HG03060 (cell line): ENCODE data around the gene TMEM248.
"Not testable (repeated sequence)": the region's sequence is repeated elsewhere in the genome, so short reads cannot be mapped to it uniquely, and the experiment has no call there.

Experiments
- ATAC-seq: cut with Tn5 transposase; IDR thresholded peaks from one replicate; pipeline ENCODE4 v1.9.1; 2021; ENCODE audit warnings: low read depth, moderate number of reproducible peaks; ENCODE audit not compliant: unreplicated experiment

Gene TMEM248

DNA sequence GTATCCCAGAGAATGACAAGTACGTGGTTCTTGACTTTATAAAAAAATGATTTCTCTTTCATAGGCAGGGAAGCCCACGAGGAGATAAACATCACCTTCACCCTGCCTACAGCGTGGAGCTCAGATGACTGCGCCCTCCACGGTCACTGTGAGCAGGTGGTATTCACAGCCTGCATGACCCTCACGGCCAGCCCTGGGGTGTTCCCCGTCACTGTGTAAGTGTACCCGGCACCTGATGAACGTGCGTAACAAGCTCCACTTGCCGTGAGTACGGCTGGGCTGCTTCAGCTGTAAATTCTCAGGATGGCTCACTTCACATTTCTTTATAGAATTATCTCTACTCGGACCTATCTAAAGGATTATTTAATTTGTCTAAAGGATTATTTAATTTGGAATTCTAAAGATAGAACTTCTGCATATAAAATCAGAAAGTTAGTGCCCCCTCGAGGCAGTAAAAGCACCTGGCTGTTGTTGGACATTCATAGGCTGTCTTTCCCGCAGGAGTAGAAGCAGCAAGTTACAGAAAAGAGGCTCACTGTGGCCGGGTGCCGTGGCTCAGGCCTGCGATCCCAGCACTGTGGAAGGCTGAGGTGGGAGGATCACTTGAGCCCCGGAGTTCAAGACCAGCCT is 27.6 kb downstream of the TMEM248 start:
- ATAC-seq = no peak

DNA sequence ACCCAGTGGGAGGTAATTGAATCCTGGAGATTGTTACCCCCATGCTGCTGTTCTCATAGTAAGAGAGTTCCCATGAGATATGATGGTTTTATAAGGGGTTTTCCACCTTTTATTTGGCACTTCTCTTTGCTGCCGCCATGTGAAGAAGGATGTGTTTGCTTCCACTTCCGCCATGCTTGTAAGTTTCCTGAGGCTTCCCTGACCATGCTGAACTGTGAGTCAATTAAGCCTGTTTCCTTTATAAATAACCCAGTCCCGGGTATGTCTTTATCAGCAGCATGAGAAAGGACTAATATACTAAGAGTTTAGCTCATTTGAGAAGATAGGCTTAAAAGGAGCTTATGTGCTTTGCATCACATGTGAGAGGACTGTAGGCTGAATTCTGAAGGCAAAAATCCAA is 29.3 kb downstream of the TMEM248 start:
- ATAC-seq = no peak

- ATAC-seq = no peak
These were observed 29.7 kb downstream of the TMEM248 start for GRCh38 chr7:66950763-66951162.

DNA sequence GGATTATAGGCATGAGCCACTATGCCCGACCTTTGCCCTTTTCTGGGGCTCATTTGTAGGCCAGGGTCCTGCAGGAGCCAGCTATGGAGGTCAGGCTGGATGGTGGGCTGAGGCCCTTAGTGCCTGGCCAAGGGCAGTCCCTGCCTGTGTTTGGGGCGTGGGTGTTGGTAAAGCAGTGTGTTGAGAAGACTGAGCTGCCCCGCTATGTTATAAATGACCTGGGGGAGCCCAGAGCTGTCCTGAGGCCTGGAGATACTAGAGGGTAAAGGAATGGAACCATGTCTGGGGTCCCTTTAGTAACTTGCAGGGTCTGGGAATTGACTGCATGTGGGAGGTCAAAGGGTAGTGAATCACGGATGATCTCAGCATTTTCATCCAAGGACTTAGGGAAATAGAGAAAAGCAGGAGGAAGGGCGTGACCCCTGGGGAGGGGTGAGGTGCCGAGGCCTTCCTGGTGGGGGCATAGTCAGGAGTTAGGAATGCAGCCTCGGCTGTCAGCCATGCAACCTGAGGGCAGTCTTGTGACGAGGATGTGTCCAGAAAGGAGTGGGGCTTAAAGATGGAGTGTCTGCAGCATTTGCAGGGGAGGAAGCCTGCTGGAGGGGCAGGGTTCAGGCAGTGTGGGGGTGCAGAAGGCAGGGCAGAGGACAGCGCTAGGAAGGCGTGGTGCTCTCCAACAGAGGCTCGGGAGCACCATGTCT is 31.5 kb downstream of the TMEM248 start:
- ATAC-seq = no peak

GRCh38 chr7:66953044-66953427 is 32.0 kb downstream of the TMEM248 start:
- no peak for ATAC-seq

- no peak for ATAC-seq
These were observed 36.7 kb downstream of the TMEM248 start for GRCh38 chr7:66957595-66958290.

DNA sequence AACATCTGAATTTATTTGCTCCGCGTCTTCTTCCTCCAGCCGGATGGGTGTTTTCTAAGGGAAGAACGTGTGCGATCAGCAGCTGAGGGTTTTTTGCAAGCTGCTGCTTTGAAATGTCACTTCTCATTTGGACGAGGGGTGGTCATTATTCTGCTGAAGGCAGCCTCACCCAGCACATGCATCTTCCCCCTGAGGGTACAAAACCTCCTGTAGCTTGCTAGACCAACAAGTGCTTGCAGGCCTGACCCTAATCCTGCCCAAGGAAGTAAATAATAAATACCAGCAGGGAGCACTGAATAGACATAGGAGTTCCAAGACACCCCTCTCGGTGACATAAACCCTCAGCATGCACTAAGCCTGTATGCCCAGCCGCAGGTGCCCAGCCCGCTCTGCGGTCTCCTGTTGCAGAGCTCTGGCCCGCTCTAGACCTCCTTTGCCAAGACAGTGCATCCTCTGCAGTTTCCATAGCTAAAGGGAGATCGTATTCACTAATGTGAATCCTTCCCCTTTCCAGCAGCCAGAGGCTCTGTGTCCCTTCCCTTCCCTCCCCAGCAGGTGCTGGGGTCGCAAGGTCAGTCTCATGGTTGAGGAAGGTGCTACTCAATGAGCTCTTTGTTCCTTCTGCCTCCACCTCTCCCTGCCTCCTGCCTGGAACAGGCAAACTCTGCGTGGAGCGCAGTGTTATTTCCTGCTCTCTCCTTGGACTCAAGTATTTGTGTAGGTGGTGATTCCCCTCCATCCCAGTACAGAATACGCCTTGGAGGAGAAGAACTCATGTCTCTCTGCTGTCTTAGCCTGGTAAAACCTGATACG is 37.7 kb downstream of the TMEM248 start:
- ATAC-seq = no peak

DNA sequence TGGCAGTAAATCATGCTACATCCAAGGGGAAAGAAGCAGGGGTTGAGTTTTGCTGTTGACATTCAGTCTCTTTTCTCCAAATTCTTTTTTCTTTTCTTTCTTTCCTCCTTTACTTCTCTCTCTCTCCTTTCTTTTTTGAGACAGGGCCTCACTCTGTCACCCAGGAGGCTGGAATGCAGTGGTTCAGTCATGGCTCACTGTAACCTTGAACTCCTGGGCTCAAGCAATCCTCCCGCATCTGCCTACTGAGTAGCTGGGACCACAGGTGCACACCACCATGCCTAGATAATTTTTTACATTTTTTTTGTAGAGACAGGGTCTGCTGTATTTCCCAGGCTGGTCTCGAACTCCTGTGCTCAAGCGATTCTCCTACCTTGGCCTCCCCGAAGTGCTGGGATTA is 39.2 kb downstream of the TMEM248 start:
- ATAC-seq = no peak

GRCh38 chr7:66961096-66961495 is 40.1 kb downstream of the TMEM248 start:
- ATAC-seq = no peak

DNA sequence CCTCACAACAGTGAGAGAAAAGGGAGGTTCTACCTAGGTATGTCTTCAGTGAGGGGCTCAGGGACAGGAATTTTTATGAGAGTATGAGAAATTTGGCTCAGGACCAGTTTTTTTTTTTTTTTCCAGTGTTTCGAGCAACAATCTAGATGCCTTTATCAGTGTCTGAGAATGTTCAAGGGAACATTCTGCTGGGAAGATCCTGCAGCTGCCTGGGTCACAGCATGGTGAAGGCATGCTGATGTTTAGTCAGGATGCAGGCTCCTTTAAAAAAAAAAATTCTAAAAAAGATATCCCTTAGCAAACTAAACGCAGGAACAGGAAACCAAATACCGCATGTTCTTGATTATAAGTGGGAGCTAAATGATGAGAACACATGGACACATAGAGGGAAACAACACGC is 43.4 kb downstream of the TMEM248 start:
- ATAC-seq = no peak

DNA sequence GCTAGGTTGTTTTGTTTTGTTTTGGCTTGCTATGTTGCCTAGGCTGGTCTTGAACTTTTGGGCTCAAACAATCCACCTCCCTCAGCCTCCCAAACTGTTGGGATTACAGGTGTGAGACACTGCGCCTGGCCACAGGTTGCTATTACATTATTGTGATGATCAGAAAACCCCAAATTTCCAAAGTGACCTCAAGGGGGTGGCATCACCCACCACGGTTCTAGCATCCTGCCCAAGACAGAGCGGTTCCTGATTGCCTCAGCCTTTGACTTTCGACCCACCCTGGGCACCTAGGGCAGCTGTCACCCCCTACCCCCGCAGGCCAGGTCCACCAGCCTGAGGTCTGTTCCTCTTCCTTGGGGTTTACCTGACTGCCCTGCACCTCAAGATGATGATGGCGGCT is 46.0 kb downstream of the TMEM248 start:
- no peak for ATAC-seq

- ATAC-seq = not testable (repeated sequence)
These were observed 48.0 kb downstream of the TMEM248 start for GRCh38 chr7:66969001-66969400.

- no peak for ATAC-seq
These were observed 49.3 kb downstream of the TMEM248 start for GRCh38 chr7:66970310-66970709.

GRCh38 chr7:66974986-66975590 is 54.1 kb downstream of the TMEM248 start:
- ATAC-seq = no peak

DNA sequence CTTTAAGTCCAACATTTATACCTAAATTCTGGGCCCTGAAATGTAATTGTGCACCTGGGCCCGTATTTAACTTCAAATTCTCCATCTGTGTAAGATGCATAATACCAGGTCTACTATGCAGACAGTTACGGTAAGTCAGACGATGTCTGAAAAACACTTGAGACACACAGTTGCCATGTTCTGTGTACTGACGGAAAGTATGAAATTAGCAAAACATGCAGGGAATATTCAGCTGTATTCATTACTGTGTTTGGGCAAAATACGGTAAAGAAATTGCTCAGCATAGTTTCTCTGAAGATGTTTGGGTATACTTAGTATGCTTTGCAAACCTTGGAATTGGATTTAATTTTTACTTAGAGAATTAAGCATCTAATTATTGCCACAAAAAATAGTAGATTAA is 57.3 kb downstream of the TMEM248 start:
- not testable (repeated sequence) for ATAC-seq

- not testable (repeated sequence) for ATAC-seq
These were observed 58.0 kb downstream of the TMEM248 start for GRCh38 chr7:66979013-66979412.

DNA sequence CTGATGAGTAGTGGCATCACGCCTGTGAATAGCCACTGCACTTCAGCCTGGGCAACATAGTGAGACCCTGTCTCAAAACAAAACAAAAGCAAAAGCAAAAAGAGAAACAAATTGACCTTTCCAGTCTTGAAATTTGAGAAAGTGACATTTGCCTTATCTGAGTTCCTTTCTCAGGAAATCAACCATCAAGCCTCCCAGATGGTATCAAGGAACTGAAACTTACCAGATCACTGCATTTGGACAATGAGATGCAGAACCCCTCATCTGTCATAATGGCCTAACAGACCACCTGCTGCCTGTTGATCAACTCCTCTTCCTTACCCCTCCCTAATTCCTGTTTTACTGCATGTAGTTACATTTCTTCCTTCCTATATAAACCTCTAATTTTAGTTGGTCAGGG is 59.3 kb downstream of the TMEM248 start:
- not testable (repeated sequence) for ATAC-seq

DNA sequence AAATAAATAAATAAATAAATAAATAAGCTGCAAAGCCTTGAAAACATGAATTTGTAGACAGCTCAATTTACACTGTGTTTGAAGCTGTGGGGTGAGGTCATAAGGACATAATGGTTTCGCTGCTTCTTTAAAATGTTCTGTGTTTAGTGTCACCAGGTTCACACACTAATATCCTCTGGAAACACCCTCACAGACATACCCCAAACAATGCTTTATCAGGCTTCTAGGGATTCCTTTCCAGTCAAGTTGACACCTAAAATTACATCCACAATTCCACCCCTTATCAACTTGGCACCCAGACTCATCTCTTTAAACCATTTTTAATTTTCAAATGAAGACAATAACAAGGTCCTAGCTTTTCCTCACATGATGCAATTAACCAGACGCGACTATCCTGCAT is 68.5 kb downstream of the TMEM248 start:
- not testable (repeated sequence) for ATAC-seq

DNA sequence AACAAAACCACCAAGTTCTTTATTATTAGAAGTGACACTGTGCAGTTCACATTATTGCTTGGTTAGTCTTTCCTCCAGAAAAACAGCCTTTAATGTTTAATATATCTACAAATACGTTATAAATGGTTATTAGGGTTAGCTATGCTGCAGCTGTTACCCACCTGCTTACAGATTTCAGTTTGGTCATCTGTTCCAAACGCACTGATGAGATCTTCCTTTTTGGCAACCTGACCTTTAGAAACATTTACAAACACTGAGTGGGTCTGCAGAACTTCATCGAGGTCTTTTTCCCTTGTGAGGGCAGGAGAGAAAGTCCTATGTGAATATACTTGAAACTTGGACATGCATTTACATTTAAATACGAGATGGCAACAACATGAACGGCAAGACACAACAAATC is 73.0 kb downstream of the TMEM248 start:
- ATAC-seq = not testable (repeated sequence)

GRCh38 chr7:66994691-66995049 is 73.6 kb downstream of the TMEM248 start:
- peak; percentile 31 for ATAC-seq
